Colonic mucosa (tissue), 4 donors: ENCODE results near the gene ZFPM1. TPM values are rescaled to one million over a fixed set of nuclear protein-coding genes. Genes with fewer than 3 reads are reported as not detected.

Source experiments
- DNase-seq: peaks from one replicate; pipeline ENCODE4 v3.0.0-alpha.2; 2020
- H3K27ac ChIP-seq: fragments of 200-600 bp; one replicate; pipeline ENCODE4 v1.8.0; 2021
- H3K27me3 ChIP-seq: fragments of 200-600 bp; one replicate; pipeline ENCODE4 v1.8.0; 2021
- H3K36me3 ChIP-seq: fragments of 200-600 bp; one replicate; pipeline ENCODE4 v1.8.0; 2021
- H3K4me1 ChIP-seq: fragments of 200-600 bp; one replicate; pipeline ENCODE4 v1.8.0; 2021; ENCODE audit warnings: mild to moderate bottlenecking
- H3K4me3 ChIP-seq: fragments of 200-600 bp; one replicate; pipeline ENCODE4 v1.8.0; 2021
- H3K9ac ChIP-seq, 2 donors: one replicate each; pipeline ENCODE4 v1.7.0; 2013; ENCODE audit warnings: control low read depth in 2 of 2, low read depth in 2 of 2, low read length in 2 of 2
- H3K9me3 ChIP-seq: fragments of 200-600 bp; one replicate; pipeline ENCODE4 v1.8.0; 2021
- intact Hi-C: fragments of 100-400 bp; cut with DNase I; formaldehyde crosslinking; loops from one replicate; pipeline ENCODE4 v1.14.1; 2022
- total RNA-seq, 2 donors: library from RNA; stranded (reverse); fragmentation: NEBNext Ultra II Directional in 1 of 2; extraction: Animal tissue kit (Norgen Biotek cat#: 25700) in 1 of 2; gene quantifications; one replicate each; pipeline ENCODE4 v1.2.1, GENCODE V29; 2021
- TF ChIP-seq, protein P1 (sequence below): fragments of 200-600 bp; IDR thresholded peaks from one replicate; pipeline ENCODE4 v1.8.0; 2022; ENCODE audit warnings: antibody characterized with exemption, mild to moderate bottlenecking
- donor health status: healthy.
- donor health status: DM: no; HTN: no; CAD: no.
- donor health status: DM: no; HTN: no; CAD: no.

The ZFPM1 gene
- total RNA-seq, 2 donors from 2014 or later = 6.6 to 12.5 TPM

DNA sequence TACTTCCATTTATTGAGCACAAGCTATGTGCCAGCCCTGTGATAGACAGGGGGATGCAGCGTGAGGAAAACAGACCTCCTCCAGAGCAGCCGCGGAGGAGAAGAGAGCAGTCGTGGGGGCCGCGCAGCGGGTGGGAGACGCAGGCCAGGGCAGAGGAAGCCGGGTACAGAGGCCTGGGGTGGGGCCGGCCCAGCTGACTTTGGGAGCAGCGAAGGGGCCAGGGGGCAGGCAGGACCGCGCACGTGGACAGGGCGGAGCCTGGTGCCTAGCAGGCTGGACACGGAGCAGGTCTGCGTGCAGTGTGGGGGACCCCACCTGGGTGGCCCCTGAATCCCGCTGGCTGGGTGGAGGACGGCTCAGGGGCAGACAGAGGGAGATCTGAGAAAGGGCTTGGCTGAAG, 46.2 kb downstream of the ZFPM1 start:
- intact Hi-C loops = no loop called here

DNA sequence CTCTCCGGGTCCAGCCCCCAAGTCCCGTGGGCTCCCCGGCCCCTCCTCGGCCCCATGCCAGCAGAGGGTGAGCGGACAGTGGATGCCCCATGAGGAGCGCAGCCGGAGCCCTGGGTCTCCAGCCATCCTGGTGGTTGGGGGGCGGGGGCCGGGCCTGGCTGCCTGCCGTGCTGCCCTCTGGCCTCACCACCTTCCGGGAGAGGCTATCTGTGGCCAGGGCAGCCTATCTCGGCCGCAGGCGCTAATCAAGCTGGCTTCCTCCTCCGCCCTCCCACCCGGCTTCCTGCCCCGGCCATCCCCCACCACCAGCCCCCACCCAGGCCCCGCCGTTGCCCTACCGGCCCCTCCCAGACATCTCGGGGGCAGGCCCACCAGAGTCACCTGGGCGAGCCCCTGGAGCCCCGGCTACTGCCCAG, 46.8 kb downstream of the ZFPM1 start:
- H3K9ac ChIP-seq = no peak overlapping the region
- no peaks in the 10 kb centered on the region for H3K9me3 ChIP-seq
- intact Hi-C loops = no loop called here
- no peak overlapping the region for H3K4me3 ChIP-seq
- no peaks in the 10 kb centered on the region for H3K27me3 ChIP-seq
- H3K27ac ChIP-seq = no peak overlapping the region
- TF ChIP-seq, protein P1, sequence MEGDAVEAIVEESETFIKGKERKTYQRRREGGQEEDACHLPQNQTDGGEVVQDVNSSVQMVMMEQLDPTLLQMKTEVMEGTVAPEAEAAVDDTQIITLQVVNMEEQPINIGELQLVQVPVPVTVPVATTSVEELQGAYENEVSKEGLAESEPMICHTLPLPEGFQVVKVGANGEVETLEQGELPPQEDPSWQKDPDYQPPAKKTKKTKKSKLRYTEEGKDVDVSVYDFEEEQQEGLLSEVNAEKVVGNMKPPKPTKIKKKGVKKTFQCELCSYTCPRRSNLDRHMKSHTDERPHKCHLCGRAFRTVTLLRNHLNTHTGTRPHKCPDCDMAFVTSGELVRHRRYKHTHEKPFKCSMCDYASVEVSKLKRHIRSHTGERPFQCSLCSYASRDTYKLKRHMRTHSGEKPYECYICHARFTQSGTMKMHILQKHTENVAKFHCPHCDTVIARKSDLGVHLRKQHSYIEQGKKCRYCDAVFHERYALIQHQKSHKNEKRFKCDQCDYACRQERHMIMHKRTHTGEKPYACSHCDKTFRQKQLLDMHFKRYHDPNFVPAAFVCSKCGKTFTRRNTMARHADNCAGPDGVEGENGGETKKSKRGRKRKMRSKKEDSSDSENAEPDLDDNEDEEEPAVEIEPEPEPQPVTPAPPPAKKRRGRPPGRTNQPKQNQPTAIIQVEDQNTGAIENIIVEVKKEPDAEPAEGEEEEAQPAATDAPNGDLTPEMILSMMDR = no peak
- no peaks in the 10 kb centered on the region for H3K4me1 ChIP-seq
- DNase-seq = no peak
- no peaks in the 10 kb centered on the region for H3K36me3 ChIP-seq

More for the DNA sequence above, 46.2 kb downstream of the ZFPM1 start:
- TF ChIP-seq, protein P1 = no peak
- Histone ChIP-seq H3K4me3 (no peak overlapping the region), H3K27ac (no peak overlapping the region), H3K36me3 (no peaks in the 10 kb centered on the region), H3K4me1 (no peaks in the 10 kb centered on the region), H3K9me3 (no peaks in the 10 kb centered on the region), H3K27me3 (no peaks in the 10 kb centered on the region), H3K9ac (no peak overlapping the region)
- DNase-seq = no peak

DNA sequence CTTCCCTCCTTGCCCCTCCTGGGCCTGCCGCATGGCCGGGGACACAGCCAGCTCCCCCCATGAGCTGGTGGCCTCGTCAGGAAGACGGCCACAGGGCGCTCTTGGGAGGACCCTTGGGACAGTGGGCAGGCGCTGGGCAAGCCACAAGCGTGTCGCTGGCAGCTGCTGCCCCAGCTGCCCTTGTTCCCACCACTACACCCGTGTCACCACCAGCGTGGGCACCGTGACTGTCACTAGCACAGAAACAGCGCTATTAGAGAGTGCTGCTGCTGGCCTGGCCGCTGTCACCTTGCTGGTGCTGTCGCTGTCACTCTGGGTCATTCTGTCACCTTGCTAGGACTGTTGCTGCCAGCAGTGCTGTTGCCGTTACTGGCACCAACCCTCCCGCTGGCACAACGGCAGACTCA, 47.2 kb downstream of the ZFPM1 start:
- H3K4me3 ChIP-seq = no peak overlapping the region
- no peak overlapping the region for H3K27ac ChIP-seq
- no peaks in the 10 kb centered on the region for H3K4me1 ChIP-seq
- intact Hi-C loops = no loop called here
- H3K27me3 ChIP-seq = no peaks in the 10 kb centered on the region
- TF ChIP-seq, protein P1 = no peak
- no peak overlapping the region for H3K9ac ChIP-seq
- no peaks in the 10 kb centered on the region for H3K9me3 ChIP-seq
- DNase-seq = no peak
- no peaks in the 10 kb centered on the region for H3K36me3 ChIP-seq

DNA sequence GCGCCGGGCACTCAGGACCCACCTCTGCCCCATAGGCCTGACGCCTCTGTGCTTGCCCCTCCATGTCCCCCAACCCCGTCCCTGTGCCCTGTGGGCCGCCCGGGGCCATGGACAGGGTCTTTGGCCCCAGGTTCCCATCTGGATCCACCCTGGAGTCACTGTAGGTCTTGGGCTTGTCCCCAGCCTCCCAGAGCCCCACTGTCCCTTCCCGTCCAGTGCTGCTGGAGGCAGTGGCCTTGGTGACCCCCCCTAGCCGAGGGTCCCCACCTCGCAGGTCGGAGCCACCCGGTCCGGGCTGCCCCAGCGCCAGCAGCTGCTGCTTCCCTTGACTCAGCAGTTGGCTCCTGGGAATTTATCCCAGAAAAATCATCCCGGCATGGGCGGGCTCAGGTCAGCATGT, 49.3 kb downstream of the ZFPM1 start:
- H3K27ac ChIP-seq = no peak overlapping the region
- no peaks in the 10 kb centered on the region for H3K4me1 ChIP-seq
- H3K9me3 ChIP-seq = no peaks in the 10 kb centered on the region
- no peaks in the 10 kb centered on the region for H3K36me3 ChIP-seq
- TF ChIP-seq, protein P1 = no peak
- no peaks in the 10 kb centered on the region for H3K27me3 ChIP-seq
- no peak for DNase-seq
- H3K4me3 ChIP-seq = no peak overlapping the region
- intact Hi-C loops = no loop called here
- H3K9ac ChIP-seq = no peak overlapping the region

DNA sequence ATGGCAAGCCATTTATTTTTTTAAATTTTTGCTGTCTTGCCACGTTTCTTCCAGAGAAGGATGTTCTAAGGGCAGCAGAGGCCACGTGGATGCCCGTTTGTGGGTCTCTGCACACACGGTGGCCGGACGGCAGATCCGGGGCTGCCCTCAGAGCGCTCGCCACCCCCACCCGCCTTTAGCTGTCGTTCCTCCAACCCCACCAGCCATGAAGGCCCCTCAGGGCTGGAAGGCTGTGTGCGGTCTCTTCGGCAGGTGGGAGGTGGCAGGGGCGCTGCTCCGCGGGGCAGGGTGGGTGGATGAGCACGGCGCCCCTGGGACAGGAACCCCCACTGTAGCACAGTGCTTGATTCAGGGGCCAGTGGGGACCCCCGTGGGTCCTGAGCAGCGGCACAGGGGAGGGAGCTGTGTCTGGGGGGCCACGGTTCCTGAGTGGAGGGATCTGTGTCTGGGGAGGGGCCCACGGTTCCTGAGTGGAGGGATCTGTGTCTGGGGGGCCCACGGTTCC, 49.7 kb downstream of the ZFPM1 start:
- no peak overlapping the region for H3K4me3 ChIP-seq
- no peaks in the 10 kb centered on the region for H3K27me3 ChIP-seq
- intact Hi-C loops = no loop called here
- no peak overlapping the region for H3K27ac ChIP-seq
- no peak for DNase-seq
- no peaks in the 10 kb centered on the region for H3K4me1 ChIP-seq
- H3K36me3 ChIP-seq = no peaks in the 10 kb centered on the region
- no peaks in the 10 kb centered on the region for H3K9me3 ChIP-seq
- TF ChIP-seq, protein P1 = no peak
- H3K9ac ChIP-seq = no peak overlapping the region
